ENCODE data around the gene CCR3. TPM values are rescaled to one million over a fixed set of nuclear protein-coding genes. Genes with fewer than 3 reads are reported as not detected.

CCR3 gene
- total RNA-seq, 1 donor from 2014 or later: not detected

GRCh38 chr3:46299608-46300460 is 57.6 kb downstream of the CCR3 start:
- Mint-ChIP-seq H3K4me3 (no peak overlapping the region), H3K36me3 (ENCODE audit: low read depth) (no peaks in the 10 kb centered on the region), H3K9me3 (no peaks in the 10 kb centered on the region), H3K4me1 (no peaks in the 10 kb centered on the region), H3K27ac (ENCODE audit: unreplicated experiment) (no peak overlapping the region), H3K27me3 (ENCODE audit: low read depth) (no peaks in the 10 kb centered on the region)
- DNase-seq (ENCODE audit: low read depth, low spot score): no peak
- TF ChIP-seq CTCF (conservative IDR thresholded peaks at IDR 0.05): no peak

DNA sequence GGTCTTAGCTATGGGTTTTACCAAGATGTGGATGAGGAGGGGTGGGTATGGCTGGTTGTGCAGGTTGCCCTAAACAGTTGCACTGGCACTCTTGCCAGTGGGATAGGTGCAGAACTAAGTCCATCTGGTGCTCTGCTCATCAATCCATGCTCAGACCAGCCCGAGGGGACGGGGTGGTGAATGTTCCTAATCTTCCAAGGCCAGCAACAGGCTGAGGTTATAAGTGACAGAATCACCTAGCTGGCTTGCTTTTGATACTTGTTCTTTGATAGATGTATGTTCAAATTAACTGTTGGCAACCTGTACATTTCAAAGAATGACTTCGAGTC is 58.2 kb downstream of the CCR3 start:
- no peak overlapping the region for H3K4me3 Mint-ChIP-seq
- H3K4me1 Mint-ChIP-seq: no peaks in the 10 kb centered on the region
- no peak overlapping the region for H3K27ac Mint-ChIP-seq (ENCODE audit: unreplicated experiment)
- H3K9me3 Mint-ChIP-seq: no peaks in the 10 kb centered on the region
- no peak for TF ChIP-seq CTCF (conservative IDR thresholded peaks at IDR 0.05)
- no peak for DNase-seq (ENCODE audit: low read depth, low spot score)
- H3K27me3 Mint-ChIP-seq (ENCODE audit: low read depth): peaks cover 2% of the 10 kb centered on the region
- no peaks in the 10 kb centered on the region for H3K36me3 Mint-ChIP-seq (ENCODE audit: low read depth)

- H3K27ac Mint-ChIP-seq (ENCODE audit: unreplicated experiment): no peak overlapping the region
- no peak overlapping the region for H3K4me3 Mint-ChIP-seq
- no peaks in the 10 kb centered on the region for H3K36me3 Mint-ChIP-seq (ENCODE audit: low read depth)
- TF ChIP-seq CTCF (conservative IDR thresholded peaks at IDR 0.05): no peak
- no peaks in the 10 kb centered on the region for H3K9me3 Mint-ChIP-seq
- DNase-seq (ENCODE audit: low read depth, low spot score): no peak
- H3K4me1 Mint-ChIP-seq: no peaks in the 10 kb centered on the region
- peaks cover 2% of the 10 kb centered on the region for H3K27me3 Mint-ChIP-seq (ENCODE audit: low read depth)
Observed at GRCh38 chr3:46301122-46301835, 59.0 kb downstream of the CCR3 start.

DNA sequence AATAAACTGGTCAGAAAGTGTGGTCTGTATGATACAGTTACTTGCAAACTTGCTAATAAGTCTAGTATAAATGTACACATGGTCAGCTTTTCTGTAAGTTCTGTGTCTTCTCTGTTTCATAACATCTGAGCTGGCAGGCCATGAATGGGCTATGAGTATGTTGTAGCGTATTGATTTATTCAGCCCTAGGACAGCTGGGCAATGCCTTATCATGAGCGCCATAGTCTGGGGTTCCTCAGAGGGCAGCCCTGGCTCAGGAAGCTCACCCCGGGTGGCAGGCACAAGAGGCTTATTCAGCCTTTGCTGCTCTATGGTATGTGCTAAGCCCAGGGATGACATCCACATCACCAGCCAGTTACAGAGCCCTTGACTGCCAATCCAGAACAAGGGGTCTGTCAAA is 61.0 kb downstream of the CCR3 start:
- H3K27me3 Mint-ChIP-seq (ENCODE audit: low read depth): peaks cover 10% of the 10 kb centered on the region
- H3K36me3 Mint-ChIP-seq (ENCODE audit: low read depth): no peaks in the 10 kb centered on the region
- TF ChIP-seq CTCF (conservative IDR thresholded peaks at IDR 0.05): no peak
- H3K27ac Mint-ChIP-seq (ENCODE audit: unreplicated experiment): no peak overlapping the region
- H3K9me3 Mint-ChIP-seq: no peaks in the 10 kb centered on the region
- no peaks in the 10 kb centered on the region for H3K4me1 Mint-ChIP-seq
- no peak for DNase-seq (ENCODE audit: low read depth, low spot score)
- no peak overlapping the region for H3K4me3 Mint-ChIP-seq

DNA sequence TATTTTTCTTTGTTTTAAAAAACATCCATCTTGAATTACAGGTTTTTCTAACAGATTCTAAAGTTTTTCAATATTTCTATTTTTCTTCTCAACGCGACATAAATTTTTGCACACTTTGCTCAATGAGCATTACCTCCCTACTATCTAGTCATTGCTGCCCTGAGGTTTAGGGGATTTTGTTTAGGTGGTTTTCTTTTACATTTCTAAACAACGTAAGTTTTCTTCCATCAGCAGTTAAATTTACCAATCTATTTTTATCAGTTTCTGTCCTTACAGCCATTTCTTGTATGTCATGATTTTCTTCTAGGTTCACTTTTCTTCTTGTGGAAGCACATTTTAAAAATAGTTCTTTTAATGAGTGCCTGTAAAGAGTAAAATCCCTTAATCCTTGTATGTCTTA is 62.5 kb downstream of the CCR3 start:
- Mint-ChIP-seq H3K36me3 (ENCODE audit: low read depth) (no peaks in the 10 kb centered on the region), H3K9me3 (no peaks in the 10 kb centered on the region), H3K27ac (ENCODE audit: unreplicated experiment) (no peak overlapping the region), H3K27me3 (ENCODE audit: low read depth) (peaks cover 10% of the 10 kb centered on the region), H3K4me1 (no peaks in the 10 kb centered on the region), H3K4me3 (no peak overlapping the region)
- no peak for DNase-seq (ENCODE audit: low read depth, low spot score)
- TF ChIP-seq CTCF (conservative IDR thresholded peaks at IDR 0.05): no peak
